Psoas muscle (tissue), 8 donors: ENCODE data around the gene ITK. TPM values are rescaled to one million over a fixed set of nuclear protein-coding genes. Genes with fewer than 3 reads are reported as not detected.

Experiments
- ATAC-seq, 4 donors: fragments of 200-7000 bp; cut with Tn5 transposase; one replicate each; pipeline ENCODE4 v1.9.1; 2020; ENCODE audit warnings: moderate library complexity in 3 of 4, mild to moderate bottlenecking in 2 of 4
- DNase-seq, 2 donors: peaks; one replicate each; pipeline ENCODE4 v3.0.0-alpha.2; 2020
- H3K27ac ChIP-seq: fragments of 200-600 bp; one replicate; pipeline ENCODE4 v1.8.0; 2022
- H3K27me3 ChIP-seq, 3 donors: fragments of 200-600 bp in 1 of 3; one replicate each; pipeline versions ENCODE4 v1.6.1 to v1.8.0; 2013 to 2022; ENCODE audit warnings: low read length in 2 of 3, mild to moderate bottlenecking in 2 of 3, moderate library complexity in 1 of 3; ENCODE audit not compliant: insufficient read depth in 3 of 3
- H3K36me3 ChIP-seq, 2 donors: fragments of 200-600 bp in 1 of 2; one replicate each; pipeline versions ENCODE4 v1.6.1 to v1.8.0; 2013 to 2022; ENCODE audit warnings: low read depth in 1 of 2, mild to moderate bottlenecking in 1 of 2, moderate library complexity in 1 of 2; ENCODE audit not compliant: insufficient read depth in 1 of 2
- H3K4me1 ChIP-seq: fragments of 200-600 bp; one replicate; pipeline ENCODE4 v1.8.0; 2022
- H3K4me3 ChIP-seq: fragments of 200-600 bp; one replicate; pipeline ENCODE4 v1.8.0; 2022; ENCODE audit warnings: mild to moderate bottlenecking
- H3K9me3 ChIP-seq: fragments of 200-600 bp; one replicate; pipeline ENCODE4 v1.8.0; 2022
- CTCF ChIP-seq: fragments of 200-600 bp; IDR thresholded peaks from one replicate; pipeline ENCODE4 v1.8.0; 2022; ENCODE audit warnings: antibody characterized with exemption
- WGBS, 3 donors: extraction: QIAGEN DNeasy Blood & Tissue Kit; methylation state at CpG; one replicate each; pipeline versions ENCODE4 v1.1.6 to v1.1.7; 2013; 5-methylcytosine and 5-hydroxymethylcytosine counted together
- intact Hi-C, 2 donors: fragments of 100-400 bp; cut with DNase I; formaldehyde crosslinking; loops; one replicate each; pipeline versions ENCODE4 v1.11.0 to v1.14.2; 2022
- polyA plus RNA-seq, 3 donors: library from polyadenylated mRNA; stranded (reverse); fragments of 200-250 nt; gene quantifications; one replicate each; pipeline ENCODE4 v1.2.3, GENCODE V29; 2013
- total RNA-seq, 4 donors: library from RNA; stranded (reverse); fragmentation: NEBNext Ultra II Directional in 2 of 4; extraction: Animal tissue kit (Norgen Biotek cat#: 25700) in 2 of 4; gene quantifications; one replicate each; pipeline versions ENCODE4 v1.2.1 to v1.2.4, GENCODE V29; 2021 to 2023
- donor health status: healthy with polysubstance abuse.
- donor health status: DM: no; HTN: no; CAD: no; lungs with moderate emphysema.
- donor health status: Bipolar disorder and iron deficiency.
- donor health status: healthy.
- donor health status: DM: yes; HTN: yes; CAD: no.
- donor health status: DM: no; HTN: no; CAD: no.
- donor health status: DM: no; HTN: no; CAD: no.
- donor health status: DM: yes; HTN: yes; CAD: no.

Gene ITK
- total and polyA plus RNA-seq, 7 donors = 0.04 to 1.0 (median 0.28) TPM

GRCh38 chr5:157221959-157222358, 41.3 kb downstream of the ITK start:
- no peak overlapping the region for H3K4me3 ChIP-seq
- DNase-seq = no peak
- no peak overlapping the region for H3K27ac ChIP-seq
- no peaks in the 10 kb centered on the region for H3K36me3 ChIP-seq
- H3K27me3 ChIP-seq = no peaks in the 10 kb centered on the region
- no peaks in the 10 kb centered on the region for H3K9me3 ChIP-seq
- H3K4me1 ChIP-seq = no peaks in the 10 kb centered on the region
- TF ChIP-seq CTCF = no peak
- no peak for ATAC-seq
- WGBS, 3 donors = 88 to 94% (median 90%) methylated on average over 5 of the region's 5 CpGs
- intact Hi-C loops = no loop called here

GRCh38 chr5:157222506-157223230, 42.0 kb downstream of the ITK start:
- TF ChIP-seq CTCF = no peak
- H3K4me1 ChIP-seq = no peaks in the 10 kb centered on the region
- WGBS, 3 donors = 79 to 87% (median 82%) methylated on average over 10 of the region's 10 CpGs
- no peak for DNase-seq
- H3K9me3 ChIP-seq = no peaks in the 10 kb centered on the region
- no peaks in the 10 kb centered on the region for H3K27me3 ChIP-seq
- no peak overlapping the region for H3K4me3 ChIP-seq
- H3K27ac ChIP-seq = no peak overlapping the region
- no peak for ATAC-seq
- intact Hi-C loops = no loop called here
- no peaks in the 10 kb centered on the region for H3K36me3 ChIP-seq

GRCh38 chr5:157225469-157226422, 45.1 kb downstream of the ITK start:
- no peak for DNase-seq
- no peak for ATAC-seq
- H3K27me3 ChIP-seq = no peaks in the 10 kb centered on the region
- intact Hi-C loops = no loop called here
- H3K9me3 ChIP-seq = no peaks in the 10 kb centered on the region
- WGBS, 3 donors = 62 to 78% (median 71%) methylated on average over 6 of the region's 6 CpGs
- no peak overlapping the region for H3K27ac ChIP-seq
- H3K4me3 ChIP-seq = no peak overlapping the region
- H3K4me1 ChIP-seq = no peaks in the 10 kb centered on the region
- H3K36me3 ChIP-seq = no peaks in the 10 kb centered on the region
- no peak for TF ChIP-seq CTCF

- intact Hi-C loops = no loop called here
- H3K4me3 ChIP-seq = no peak overlapping the region
- no peaks in the 10 kb centered on the region for H3K9me3 ChIP-seq
- H3K27me3 ChIP-seq = no peaks in the 10 kb centered on the region
- no peaks in the 10 kb centered on the region for H3K36me3 ChIP-seq
- no peak for DNase-seq
- H3K27ac ChIP-seq = no peak overlapping the region
- no peak for TF ChIP-seq CTCF
- H3K4me1 ChIP-seq = no peaks in the 10 kb centered on the region
- no peak for ATAC-seq
Measured at GRCh38 chr5:157230610-157231009, 50.0 kb downstream of the ITK start.
